Measurements from ENCODE around the gene NMNAT2. TPM values are rescaled to one million over a fixed set of nuclear protein-coding genes. Genes with fewer than 3 reads are reported as not detected.

NMNAT2 gene
- total RNA-seq, 1 donor from 2014 or later, result 1.2 TPM

- DNase-seq, result peak; percentile 57
- peak; percentile 89 for ATAC-seq
- intact Hi-C loops (cut with micrococcal nuclease), result loop anchor here (10.0 kb wide), 1 partner anchor 90 kb away; no protein-coding TSS in a partner anchor
Measured at GRCh38 chr1:183234660-183235476, 183.3 kb downstream of the NMNAT2 start.

GRCh38 chr1:183233113-183233512 lies 185.1 kb downstream of the NMNAT2 start:
- ATAC-seq, result no peak
- intact Hi-C loops (cut with micrococcal nuclease), result loop anchor here (10.0 kb wide), 1 partner anchor 88 kb away; no protein-coding TSS in a partner anchor
- no peak for DNase-seq

DNA sequence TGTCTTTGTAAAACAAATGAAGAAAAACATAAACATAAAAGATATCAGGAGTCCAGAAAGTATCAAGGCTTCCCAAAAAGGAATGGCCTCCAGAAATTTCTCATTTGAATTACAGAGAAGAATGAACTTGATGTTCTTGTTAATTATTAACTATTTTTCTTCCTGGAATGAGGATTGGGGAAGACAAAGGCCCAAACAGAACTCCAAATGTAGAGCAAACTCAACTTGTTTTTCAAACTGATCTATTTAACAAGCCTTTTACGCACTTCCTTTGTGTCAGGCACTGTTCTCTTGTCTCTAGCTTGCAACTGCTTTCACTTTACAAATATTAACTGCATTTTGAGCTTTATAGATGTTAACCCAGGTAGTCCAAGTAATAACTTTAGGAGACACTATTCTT lies 186.6 kb downstream of the NMNAT2 start:
- ATAC-seq (no peak), DNase-seq (no peak)
- intact Hi-C loops (cut with micrococcal nuclease), result loop anchor here (10.0 kb wide), 1 partner anchor 87 kb away; no protein-coding TSS in a partner anchor

- no peak for ATAC-seq
- no peak for DNase-seq
- intact Hi-C loops (cut with micrococcal nuclease), result loop anchor here (10.0 kb wide), 1 partner anchor 86 kb away; no protein-coding TSS in a partner anchor
Measured at GRCh38 chr1:183230413-183230812, 187.8 kb downstream of the NMNAT2 start.

DNA sequence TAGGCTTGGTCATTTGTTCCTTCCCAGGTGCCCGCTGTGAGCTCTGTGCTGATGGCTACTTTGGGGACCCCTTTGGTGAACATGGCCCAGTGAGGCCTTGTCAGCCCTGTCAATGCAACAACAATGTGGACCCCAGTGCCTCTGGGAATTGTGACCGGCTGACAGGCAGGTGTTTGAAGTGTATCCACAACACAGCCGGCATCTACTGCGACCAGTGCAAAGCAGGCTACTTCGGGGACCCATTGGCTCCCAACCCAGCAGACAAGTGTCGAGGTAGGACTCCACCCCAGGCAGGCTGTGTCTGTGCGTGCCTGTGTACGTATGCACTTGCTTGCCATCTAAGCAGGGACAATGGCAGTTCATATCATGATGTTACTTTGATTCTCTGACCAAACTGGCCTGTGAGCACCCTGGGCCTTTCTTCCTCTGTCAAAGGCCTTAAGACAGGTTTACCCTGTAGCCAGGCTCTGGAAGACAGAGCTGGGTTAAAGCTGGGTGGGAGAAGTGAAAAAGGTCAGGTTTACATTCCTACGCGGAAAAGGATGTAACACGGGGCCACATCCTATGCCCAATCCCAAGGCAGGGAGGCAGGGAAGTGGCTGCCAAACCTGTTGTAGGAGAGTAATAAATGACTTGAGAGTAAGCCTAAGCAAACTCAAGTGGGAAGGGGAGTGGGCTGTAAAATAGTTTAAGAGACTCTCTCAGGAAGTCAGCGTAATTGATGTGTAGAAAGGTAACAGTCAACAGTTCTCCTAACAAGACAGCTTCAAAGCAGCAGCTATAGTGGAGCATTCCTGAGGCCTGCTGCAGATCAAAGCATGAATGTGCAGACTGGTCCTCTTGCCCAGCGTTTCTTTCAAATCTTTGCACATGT lies 189.6 kb downstream of the NMNAT2 start:
- ATAC-seq, result no peak
- intact Hi-C loops (cut with micrococcal nuclease), result loop anchor here (10.0 kb wide), 1 partner anchor 264 kb away; no protein-coding TSS in a partner anchor

GRCh38 chr1:183227422-183228346 lies 190.5 kb downstream of the NMNAT2 start:
- DNase-seq (peak; percentile 52), ATAC-seq (peak; percentile 77)
- intact Hi-C loops (cut with micrococcal nuclease), result loop anchor here (10.0 kb wide), 1 partner anchor 263 kb away; no protein-coding TSS in a partner anchor

More for the DNA sequence above, 189.6 kb downstream of the NMNAT2 start:
- DNase-seq, result no peak

GRCh38 chr1:183226963-183227362 lies 191.2 kb downstream of the NMNAT2 start:
- DNase-seq, result no peak
- intact Hi-C loops (cut with micrococcal nuclease), result loop anchor here (10.0 kb wide), 1 partner anchor 262 kb away; no protein-coding TSS in a partner anchor
- ATAC-seq, result no peak

DNA sequence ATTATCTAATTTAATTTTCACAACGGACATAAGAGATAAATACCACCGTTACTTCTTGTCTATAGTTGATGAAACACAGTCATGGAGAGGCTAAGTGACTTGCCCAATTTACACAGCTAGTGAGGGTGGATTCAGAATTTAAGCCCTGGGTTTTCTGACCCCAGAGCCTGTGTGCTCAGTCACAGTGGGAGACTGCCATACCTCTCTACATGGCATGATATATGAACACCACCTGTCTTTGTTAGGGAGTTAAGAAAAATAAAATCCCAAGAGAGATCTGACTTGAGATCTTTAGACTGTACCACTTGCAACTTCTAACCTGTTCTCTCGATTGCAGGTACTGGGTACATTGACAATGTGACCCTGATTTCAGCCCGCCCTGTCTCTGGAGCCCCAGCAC lies 191.8 kb downstream of the NMNAT2 start:
- intact Hi-C loops (cut with micrococcal nuclease), result loop anchor here (10.0 kb wide), 1 partner anchor 262 kb away; no protein-coding TSS in a partner anchor
- ATAC-seq, result no peak

DNA sequence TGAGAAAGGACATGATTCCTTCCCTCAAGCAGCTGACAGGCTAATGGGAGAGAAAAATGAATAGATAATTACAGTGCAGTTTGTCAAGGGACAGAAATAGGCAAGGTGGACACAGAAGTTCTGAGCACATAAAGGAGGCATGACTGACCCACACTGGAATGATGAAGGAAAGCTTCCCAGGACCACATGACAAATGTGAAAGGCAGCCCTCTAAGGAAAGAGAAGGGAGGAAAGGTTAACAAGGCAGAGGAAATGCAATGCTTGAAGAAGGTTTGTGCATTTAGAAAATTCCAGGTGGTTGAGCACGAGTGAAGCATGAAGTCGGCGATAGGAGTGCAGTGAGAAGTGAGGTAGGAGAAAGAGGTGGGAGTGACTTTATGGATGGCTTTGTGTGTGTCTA lies 194.7 kb downstream of the NMNAT2 start:
- DNase-seq (no peak), ATAC-seq (no peak)
- intact Hi-C loops (cut with micrococcal nuclease), result loop anchor here (10.0 kb wide), 1 partner anchor 259 kb away; no protein-coding TSS in a partner anchor

More for the DNA sequence above, 191.8 kb downstream of the NMNAT2 start:
- no peak for DNase-seq

GRCh38 chr1:183222909-183223308 lies 195.3 kb downstream of the NMNAT2 start:
- DNase-seq (no peak), ATAC-seq (no peak)
- intact Hi-C loops (cut with micrococcal nuclease), result loop anchor here (10.0 kb wide), 1 partner anchor 258 kb away; no protein-coding TSS in a partner anchor

DNA sequence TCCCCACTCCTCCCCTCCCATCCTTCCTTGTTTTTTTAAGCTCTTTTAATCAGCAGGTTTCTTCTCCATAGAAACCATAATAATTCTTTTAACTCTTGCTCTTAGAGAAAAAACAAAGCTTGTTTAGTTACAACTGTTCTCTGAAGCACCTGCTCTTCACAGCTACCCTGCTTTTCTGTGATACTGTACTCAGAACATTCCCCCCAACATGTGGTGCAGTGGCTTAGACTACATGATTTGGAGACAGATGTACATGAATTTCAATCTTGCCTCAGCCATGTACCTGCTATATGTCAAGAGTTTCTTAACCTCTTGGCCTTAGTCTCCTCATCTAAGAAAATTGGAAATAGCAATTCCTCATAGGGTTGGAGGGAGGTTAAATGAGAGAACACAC lies 198.6 kb downstream of the NMNAT2 start:
- intact Hi-C loops (cut with micrococcal nuclease), result loop anchor here (10.0 kb wide), 1 partner anchor 255 kb away; no protein-coding TSS in a partner anchor
- ATAC-seq (no peak), DNase-seq (no peak)

- peak; percentile 75 for ATAC-seq
- DNase-seq, result no peak
- intact Hi-C loops (cut with micrococcal nuclease), result no loop called here
Measured at GRCh38 chr1:183218971-183219615, 199.1 kb downstream of the NMNAT2 start.

GRCh38 chr1:183218027-183218618 lies 200.1 kb downstream of the NMNAT2 start:
- ATAC-seq (peak; percentile 91), DNase-seq (peak; percentile 83)
- intact Hi-C loops (cut with micrococcal nuclease), result no loop called here

- ATAC-seq, result no peak
- no peak for DNase-seq
- intact Hi-C loops (cut with micrococcal nuclease), result no loop called here
Measured at GRCh38 chr1:183215936-183216335, 202.2 kb downstream of the NMNAT2 start.

GRCh38 chr1:183215076-183215720 lies 203.0 kb downstream of the NMNAT2 start:
- intact Hi-C loops (cut with micrococcal nuclease), result no loop called here
- DNase-seq, result no peak

DNA sequence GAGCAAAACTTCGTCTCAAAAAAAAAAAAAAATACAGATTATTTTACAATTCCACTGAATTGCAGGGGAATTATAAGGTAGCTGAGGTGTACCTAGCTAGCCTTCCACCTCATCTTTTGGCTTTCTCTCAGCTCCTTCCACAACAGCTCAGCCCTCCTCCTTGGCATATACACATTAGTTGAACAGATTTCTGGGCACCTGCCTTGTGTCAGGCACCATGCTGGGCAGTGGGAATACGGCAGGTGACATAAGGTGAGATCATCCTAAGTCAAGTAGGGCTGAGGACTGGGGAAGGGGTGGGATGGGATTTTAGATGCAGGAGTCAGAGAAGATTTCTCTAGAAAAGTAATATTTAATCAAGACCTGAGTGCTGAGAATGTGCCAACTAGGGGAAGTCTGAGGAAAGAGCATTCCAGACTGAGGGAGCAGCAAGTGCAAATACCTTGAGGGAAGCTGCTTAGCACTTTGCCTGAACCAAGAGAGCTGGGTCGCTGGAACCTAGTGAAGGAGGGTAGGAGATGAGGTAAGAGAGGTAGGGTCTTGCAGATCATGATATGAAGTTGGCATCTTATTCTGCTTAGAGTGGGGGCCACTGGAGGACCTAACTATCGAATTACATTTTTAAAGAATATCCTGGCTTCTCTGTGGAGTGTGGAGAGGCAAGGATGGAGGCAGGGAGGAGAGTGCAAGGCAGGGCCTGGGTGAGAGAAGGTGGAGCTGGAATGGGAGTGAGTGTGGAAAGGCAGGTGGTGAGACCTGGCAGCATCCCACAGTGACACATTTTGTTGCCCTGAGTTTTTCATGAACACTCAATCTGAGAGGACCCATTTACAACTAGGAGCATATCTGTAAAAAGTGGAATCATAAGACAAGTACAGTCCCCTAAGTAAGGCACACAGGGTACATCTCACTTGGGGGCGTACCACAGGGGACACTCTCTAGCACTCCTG lies 203.9 kb downstream of the NMNAT2 start:
- no peak for ATAC-seq
- intact Hi-C loops (cut with micrococcal nuclease), result no loop called here
- no peak for DNase-seq

More at GRCh38 chr1:183215076-183215720, 203.0 kb downstream of the NMNAT2 start:
- no peak for ATAC-seq

All from left ventricle myocardium superior (tissue), 1 donor.